ENCODE results near the gene KDM6B.
"Not testable (repeated sequence)": the region's sequence is repeated elsewhere in the genome, so short reads cannot be mapped to it uniquely, and the experiment has no call there.

KDM6B gene

GRCh38 chr17:7854851-7855659 is 21.0 kb downstream of the KDM6B start, which contains the start of gene TMEM88:
TMEM88 (plus strand) TSS chr17:7855066; CDS start chr17:7855075, 9 bp downstream.
- DNase-seq: no peak

GRCh38 chr17:7855660-7856010 is 21.6 kb downstream of the KDM6B start:
- no peak for DNase-seq

GRCh38 chr17:7856011-7856810 is 22.2 kb downstream of the KDM6B start:
- DNase-seq: peak; percentile 23

- DNase-seq: peak; percentile 97
These were observed 23.0 kb downstream of the KDM6B start, which contains the start of gene NAA38 for GRCh38 chr17:7856811-7857712. NAA38 (minus strand) TSS chr17:7857559; CDS start chr17:7857463, 96 bp downstream.

GRCh38 chr17:7857713-7858521 is 23.9 kb downstream of the KDM6B start, which contains the start of gene CYB5D1:
CYB5D1 (plus strand) TSS chr17:7858003; CDS start chr17:7858135, 132 bp downstream.
- DNase-seq: peak; percentile 91

- peak; percentile 79 for DNase-seq
These were observed 24.4 kb downstream of the KDM6B start for GRCh38 chr17:7858522-7858810.

- no peak for DNase-seq
These were observed 25.0 kb downstream of the KDM6B start for GRCh38 chr17:7859028-7859427.

GRCh38 chr17:7862692-7863437 is 28.8 kb downstream of the KDM6B start:
- no peak for DNase-seq

GRCh38 chr17:7864384-7864783 is 30.4 kb downstream of the KDM6B start:
- DNase-seq: not testable (repeated sequence)

GRCh38 chr17:7864995-7865650 is 31.1 kb downstream of the KDM6B start:
- no peak for DNase-seq

GRCh38 chr17:7867881-7868329 is 33.9 kb downstream of the KDM6B start:
- no peak for DNase-seq

- DNase-seq: no peak
These were observed 39.0 kb downstream of the KDM6B start for GRCh38 chr17:7873051-7873450.

- no peak for DNase-seq
These were observed 41.9 kb downstream of the KDM6B start for GRCh38 chr17:7875804-7876370.

- DNase-seq: no peak
These were observed 44.2 kb downstream of the KDM6B start for GRCh38 chr17:7878234-7878633.

- no peak for DNase-seq
These were observed 46.3 kb downstream of the KDM6B start for GRCh38 chr17:7880076-7880868.

GRCh38 chr17:7881276-7882054 is 47.4 kb downstream of the KDM6B start:
- peak; percentile 46 for DNase-seq

- DNase-seq: no peak
These were observed 48.1 kb downstream of the KDM6B start for GRCh38 chr17:7882068-7882467.

GRCh38 chr17:7882629-7883028 is 48.6 kb downstream of the KDM6B start:
- no peak for DNase-seq

All from RPMI8226 (cell line).